Neural cell (in vitro differentiated cells): Measurements from ENCODE around the gene IL1RAP. TPM values are rescaled to one million over a fixed set of nuclear protein-coding genes. Genes with fewer than 3 reads are reported as not detected.

Experiments
- H2AFZ ChIP-seq: fragments of 200-600, 300-800 bp; sonication (generic), shearing (Covaris generic); 2 replicates; pipeline ENCODE4 v1.6.0; 2014; ENCODE audit warnings: low read depth, mild to moderate bottlenecking, antibody characterized with exemption, low read length, moderate library complexity
- H3F3A ChIP-seq: fragments of 200-600 bp; shearing (Covaris generic); 2 replicates; pipeline ENCODE4 v1.6.1; 2016; ENCODE audit warnings: mild to moderate bottlenecking, moderate library complexity, mixed read lengths, antibody characterized with exemption, low read length; ENCODE audit not compliant: insufficient read depth, poor library complexity, severe bottlenecking
- H3K27ac ChIP-seq: fragments of 200-600, 300-800 bp; sonication (generic), shearing (Covaris generic); 2 replicates; pipeline ENCODE4 v1.5.1; 2014; ENCODE audit warnings: mild to moderate bottlenecking, low read length, moderate library complexity
- H3K27me3 ChIP-seq: fragments of 300-800, 200-600 bp; sonication (generic), shearing (Covaris generic); 2 replicates; pipeline ENCODE4 v1.6.0; 2014; ENCODE audit warnings: mild to moderate bottlenecking, low read depth, low read length, moderate library complexity; ENCODE audit not compliant: insufficient read depth
- H3K36me3 ChIP-seq: fragments of 300-800, 200-600 bp; sonication (generic), shearing (Covaris generic); 2 replicates; pipeline ENCODE4 v1.5.1; 2014; ENCODE audit warnings: mild to moderate bottlenecking, antibody characterized with exemption, low read length, moderate library complexity; ENCODE audit not compliant: insufficient read depth
- H3K4me2 ChIP-seq: fragments of 300-800, 200-600 bp; sonication (generic), shearing (Covaris generic); 2 replicates; pipeline ENCODE4 v1.6.0; 2014; ENCODE audit warnings: mild to moderate bottlenecking, low read length
- H3K4me3 ChIP-seq: fragments of 300-800, 200-600 bp; sonication (generic), shearing (Covaris generic); 2 replicates; pipeline ENCODE4 v1.5.1; 2014; ENCODE audit warnings: mild to moderate bottlenecking, low read length, moderate library complexity
- H3K79me2 ChIP-seq: fragments of 200-600 bp; shearing (Covaris generic); replicated peaks from 2 replicates; pipeline ENCODE4 v1.6.0; 2014; ENCODE audit warnings: mild to moderate bottlenecking, low read length, moderate library complexity; ENCODE audit not compliant: insufficient read depth
- H3K9ac ChIP-seq: fragments of 300-800, 200-600 bp; sonication (generic), shearing (Covaris generic); 2 replicates; pipeline ENCODE4 v1.6.1; 2016; ENCODE audit warnings: mild to moderate bottlenecking, low read length, mixed read lengths
- H3K9me2 ChIP-seq: fragments of 200-600 bp; shearing (Covaris generic); 2 replicates; pipeline ENCODE4 v1.6.1; 2016; ENCODE audit warnings: mild to moderate bottlenecking, low read length, mixed read lengths; ENCODE audit not compliant: insufficient read depth
- H3K9me3 ChIP-seq: fragments of 200-600, 300-800 bp; sonication (generic), shearing (Covaris generic); 2 replicates; pipeline ENCODE4 v1.6.1; 2016; ENCODE audit warnings: mild to moderate bottlenecking, mixed run types, low read length, moderate library complexity, mixed read lengths
- H4K20me1 ChIP-seq: fragments of 200-600 bp; shearing (Covaris generic); 2 replicates; pipeline ENCODE4 v1.6.1; 2016; ENCODE audit warnings: mild to moderate bottlenecking, mixed run types; ENCODE audit not compliant: insufficient read depth
- EP300 ChIP-seq: fragments of 450-650 bp; conservative IDR thresholded peaks from 2 replicates; pipeline ENCODE4 v1.6.1; 2014; ENCODE audit warnings: antibody characterized with exemption, mild to moderate bottlenecking, moderate library complexity; ENCODE audit not compliant: poor library complexity, severe bottlenecking
- EZH2 ChIP-seq: fragments of 200-600, 300-800 bp; shearing (Covaris generic), sonication (generic); IDR thresholded peaks from 2 replicates; pipeline ENCODE4 v1.6.1; 2014; ENCODE audit warnings: antibody characterized with exemption, low read length, borderline replicate concordance, mild to moderate bottlenecking; ENCODE audit not compliant: insufficient read depth, poor library complexity, severe bottlenecking
- MXI1 ChIP-seq: fragments of 450-650 bp; conservative IDR thresholded peaks from 2 replicates; pipeline ENCODE4 v1.6.1; 2014; ENCODE audit warnings: antibody characterized with exemption, mild to moderate bottlenecking; ENCODE audit not compliant: poor library complexity, severe bottlenecking
- POLR2AphosphoS5 ChIP-seq: IDR thresholded peaks from 2 replicates; pipeline ENCODE4 v1.6.1; 2012
- RAD21 ChIP-seq: fragments of 450-650 bp; conservative IDR thresholded peaks from 2 replicates; pipeline ENCODE4 v1.6.1; 2014; ENCODE audit warnings: antibody characterized with exemption, mild to moderate bottlenecking, moderate library complexity
- SMC3 ChIP-seq: fragments of 450-650 bp; conservative IDR thresholded peaks from 2 replicates; pipeline ENCODE4 v1.6.1; 2014; ENCODE audit warnings: antibody characterized with exemption, mild to moderate bottlenecking, moderate library complexity; ENCODE audit not compliant: poor library complexity
- TAF1 ChIP-seq: IDR thresholded peaks from 2 replicates; pipeline ENCODE4 v1.6.1; 2012; ENCODE audit warnings: low read depth
- polyA plus RNA-seq: library from polyadenylated mRNA; depleted of rRNA; stranded (reverse); fragments of >200 nt; gene quantifications from 2 replicates; pipeline ENCODE4 v1.2.3, GENCODE V29; 2014
- TF ChIP-seq, protein P1 (sequence below): IDR thresholded peaks from 2 replicates; pipeline ENCODE4 v1.6.1; 2012; ENCODE audit warnings: borderline replicate concordance
- TF ChIP-seq, protein P2 (sequence below): fragments of 450-650 bp; IDR thresholded peaks from 2 replicates; pipeline ENCODE4 v1.5.1; 2014; ENCODE audit warnings: antibody characterized with exemption, mild to moderate bottlenecking, moderate library complexity; ENCODE audit not compliant: poor library complexity, severe bottlenecking

Gene IL1RAP
- polyA plus RNA-seq, 1 donor from 2014 or later, result 24.6 TPM

DNA sequence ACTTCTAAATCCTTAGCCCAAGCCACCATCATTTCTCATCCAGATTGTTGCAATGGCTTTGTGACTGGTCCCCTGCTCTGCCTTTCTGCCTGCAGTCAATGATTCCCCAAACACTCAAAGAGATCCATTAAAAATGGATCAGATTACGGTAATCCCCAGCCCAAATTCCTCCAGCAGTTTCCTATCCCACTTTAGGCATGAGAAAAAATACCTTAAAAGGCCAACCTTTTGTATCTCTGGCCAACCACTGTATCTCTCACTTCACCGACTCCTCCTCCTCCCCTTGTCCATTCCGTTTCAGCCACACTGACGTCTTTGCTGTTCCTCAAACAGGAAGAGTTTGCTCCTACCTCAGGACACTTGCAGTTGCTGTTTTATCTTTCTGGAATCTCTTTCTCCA, 20.9 kb upstream of the IL1RAP start:
- Histone ChIP-seq H3K9ac (no peak overlapping the region), H2AFZ (no peak overlapping the region)
- no peak for TF ChIP-seq MXI1
- no peak for TF ChIP-seq TAF1
- TF ChIP-seq SMC3, result no peak
- TF ChIP-seq, protein P1, sequence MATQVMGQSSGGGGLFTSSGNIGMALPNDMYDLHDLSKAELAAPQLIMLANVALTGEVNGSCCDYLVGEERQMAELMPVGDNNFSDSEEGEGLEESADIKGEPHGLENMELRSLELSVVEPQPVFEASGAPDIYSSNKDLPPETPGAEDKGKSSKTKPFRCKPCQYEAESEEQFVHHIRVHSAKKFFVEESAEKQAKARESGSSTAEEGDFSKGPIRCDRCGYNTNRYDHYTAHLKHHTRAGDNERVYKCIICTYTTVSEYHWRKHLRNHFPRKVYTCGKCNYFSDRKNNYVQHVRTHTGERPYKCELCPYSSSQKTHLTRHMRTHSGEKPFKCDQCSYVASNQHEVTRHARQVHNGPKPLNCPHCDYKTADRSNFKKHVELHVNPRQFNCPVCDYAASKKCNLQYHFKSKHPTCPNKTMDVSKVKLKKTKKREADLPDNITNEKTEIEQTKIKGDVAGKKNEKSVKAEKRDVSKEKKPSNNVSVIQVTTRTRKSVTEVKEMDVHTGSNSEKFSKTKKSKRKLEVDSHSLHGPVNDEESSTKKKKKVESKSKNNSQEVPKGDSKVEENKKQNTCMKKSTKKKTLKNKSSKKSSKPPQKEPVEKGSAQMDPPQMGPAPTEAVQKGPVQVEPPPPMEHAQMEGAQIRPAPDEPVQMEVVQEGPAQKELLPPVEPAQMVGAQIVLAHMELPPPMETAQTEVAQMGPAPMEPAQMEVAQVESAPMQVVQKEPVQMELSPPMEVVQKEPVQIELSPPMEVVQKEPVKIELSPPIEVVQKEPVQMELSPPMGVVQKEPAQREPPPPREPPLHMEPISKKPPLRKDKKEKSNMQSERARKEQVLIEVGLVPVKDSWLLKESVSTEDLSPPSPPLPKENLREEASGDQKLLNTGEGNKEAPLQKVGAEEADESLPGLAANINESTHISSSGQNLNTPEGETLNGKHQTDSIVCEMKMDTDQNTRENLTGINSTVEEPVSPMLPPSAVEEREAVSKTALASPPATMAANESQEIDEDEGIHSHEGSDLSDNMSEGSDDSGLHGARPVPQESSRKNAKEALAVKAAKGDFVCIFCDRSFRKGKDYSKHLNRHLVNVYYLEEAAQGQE, result no peak
- TF ChIP-seq, protein P2, sequence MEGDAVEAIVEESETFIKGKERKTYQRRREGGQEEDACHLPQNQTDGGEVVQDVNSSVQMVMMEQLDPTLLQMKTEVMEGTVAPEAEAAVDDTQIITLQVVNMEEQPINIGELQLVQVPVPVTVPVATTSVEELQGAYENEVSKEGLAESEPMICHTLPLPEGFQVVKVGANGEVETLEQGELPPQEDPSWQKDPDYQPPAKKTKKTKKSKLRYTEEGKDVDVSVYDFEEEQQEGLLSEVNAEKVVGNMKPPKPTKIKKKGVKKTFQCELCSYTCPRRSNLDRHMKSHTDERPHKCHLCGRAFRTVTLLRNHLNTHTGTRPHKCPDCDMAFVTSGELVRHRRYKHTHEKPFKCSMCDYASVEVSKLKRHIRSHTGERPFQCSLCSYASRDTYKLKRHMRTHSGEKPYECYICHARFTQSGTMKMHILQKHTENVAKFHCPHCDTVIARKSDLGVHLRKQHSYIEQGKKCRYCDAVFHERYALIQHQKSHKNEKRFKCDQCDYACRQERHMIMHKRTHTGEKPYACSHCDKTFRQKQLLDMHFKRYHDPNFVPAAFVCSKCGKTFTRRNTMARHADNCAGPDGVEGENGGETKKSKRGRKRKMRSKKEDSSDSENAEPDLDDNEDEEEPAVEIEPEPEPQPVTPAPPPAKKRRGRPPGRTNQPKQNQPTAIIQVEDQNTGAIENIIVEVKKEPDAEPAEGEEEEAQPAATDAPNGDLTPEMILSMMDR, result no peak
- TF ChIP-seq EP300, result no peak
- TF ChIP-seq POLR2AphosphoS5, result no peak

DNA sequence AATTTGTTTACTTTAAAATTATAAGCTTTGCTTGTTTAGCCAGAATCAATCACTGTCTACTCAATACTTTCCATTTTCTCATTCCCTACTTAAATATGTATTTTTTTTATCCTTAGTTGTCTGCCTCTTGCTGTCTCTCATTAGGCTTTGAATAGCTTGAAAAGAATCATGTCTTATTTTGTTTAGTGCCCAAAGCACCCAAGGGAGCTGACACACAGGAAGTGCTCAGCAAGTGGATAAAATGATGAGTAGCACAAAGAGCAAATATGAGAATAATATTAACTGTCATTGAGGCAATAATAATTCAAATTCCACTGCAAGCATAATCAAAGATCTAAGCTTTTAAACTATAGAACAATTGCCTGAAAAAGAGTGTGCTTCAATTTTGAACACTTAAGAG, 19.0 kb upstream of the IL1RAP start:
- H3K27me3 ChIP-seq, result no peaks in the 10 kb centered on the region
- H3K4me2 ChIP-seq, result no peak overlapping the region
- TF ChIP-seq SMC3, result no peak
- TF ChIP-seq MXI1, result no peak
- no peak for TF ChIP-seq EZH2
- TF ChIP-seq POLR2AphosphoS5, result no peak
- TF ChIP-seq, protein P1, result no peak
- TF ChIP-seq, protein P2, result no peak
- no peak for TF ChIP-seq EP300
- TF ChIP-seq TAF1, result no peak
- TF ChIP-seq RAD21, result no peak
- no peak overlapping the region for H2AFZ ChIP-seq
- no peaks in the 10 kb centered on the region for H3F3A ChIP-seq
- no peak overlapping the region for H3K4me3 ChIP-seq
- H3K27ac ChIP-seq, result no peak overlapping the region
- no peaks in the 10 kb centered on the region for H3K9me3 ChIP-seq
- H3K79me2 ChIP-seq, result no peaks in the 10 kb centered on the region
- H3K9ac ChIP-seq, result no peak overlapping the region
- no peaks in the 10 kb centered on the region for H4K20me1 ChIP-seq
- H3K9me2 ChIP-seq, result no peaks in the 10 kb centered on the region
- H3K36me3 ChIP-seq, result no peaks in the 10 kb centered on the region

More for the DNA sequence above, 20.9 kb upstream of the IL1RAP start:
- Histone ChIP-seq H4K20me1 (no peaks in the 10 kb centered on the region), H3K9me3 (no peaks in the 10 kb centered on the region), H3K27me3 (no peaks in the 10 kb centered on the region), H3K4me2 (no peak overlapping the region), H3K4me3 (no peak overlapping the region), H3K9me2 (peaks cover 4% of the 10 kb centered on the region), H3K36me3 (no peaks in the 10 kb centered on the region), H3K79me2 (no peaks in the 10 kb centered on the region), H3K27ac (no peak overlapping the region), H3F3A (no peaks in the 10 kb centered on the region)
